Thymus (tissue), 14 donors: Measurements from ENCODE around the gene MPDZ. TPM values are rescaled to one million over a fixed set of nuclear protein-coding genes. Genes with fewer than 3 reads are reported as not detected.

Experiments
- DNase-seq, 9 donors: peaks; one replicate each; pipeline ENCODE4 v3.0.0-alpha.2; 2013; ENCODE audit warnings: low spot score in 9 of 9, low read depth in 6 of 9, missing footprints in 1 of 9
- H3K27ac ChIP-seq, 2 donors: one replicate each; pipeline ENCODE4 v1.5.1; 2013; ENCODE audit warnings: control low read depth in 1 of 2, low read depth in 1 of 2, low read length in 1 of 2, mild to moderate bottlenecking in 1 of 2, moderate library complexity in 1 of 2
- H3K27me3 ChIP-seq, 2 donors: one replicate each; pipeline ENCODE4 v1.5.1; 2013; ENCODE audit warnings: low read length in 1 of 2; ENCODE audit not compliant: control insufficient read depth in 2 of 2, insufficient read depth in 1 of 2
- H3K36me3 ChIP-seq, 2 donors: one replicate each; pipeline ENCODE4 v1.5.1; 2013; ENCODE audit warnings: low read length in 1 of 2, mild to moderate bottlenecking in 1 of 2, moderate library complexity in 1 of 2; ENCODE audit not compliant: control insufficient read depth in 2 of 2, insufficient read depth in 2 of 2
- H3K4me1 ChIP-seq, 2 donors: one replicate each; pipeline ENCODE4 v1.5.1; 2013; ENCODE audit warnings: low read length in 2 of 2; ENCODE audit not compliant: control insufficient read depth in 2 of 2, insufficient read depth in 2 of 2
- H3K4me3 ChIP-seq, 2 donors: one replicate each; pipeline ENCODE4 v1.5.1; 2013; ENCODE audit warnings: low read length in 2 of 2, control low read depth in 1 of 2, mild to moderate bottlenecking in 1 of 2
- H3K9me3 ChIP-seq, 2 donors: one replicate each; pipeline ENCODE4 v1.5.1; 2013; ENCODE audit warnings: low read length in 1 of 2, mild to moderate bottlenecking in 1 of 2; ENCODE audit not compliant: control insufficient read depth in 2 of 2, insufficient read depth in 1 of 2
- WGBS: extraction: QIAGEN DNeasy Blood & Tissue Kit; methylation state at CpG from one replicate; pipeline ENCODE4 v1.1.7; 2013; 5-methylcytosine and 5-hydroxymethylcytosine counted together
- long read RNA-seq, 10 donors: transcript quantifications; one replicate each; lab custom pipeline, GENCODE V29; 2026
- polyA plus RNA-seq: library from polyadenylated mRNA; stranded (reverse); fragments of 200-250 nt; gene quantifications from one replicate; pipeline ENCODE4 v1.2.3, GENCODE V29; 2013
- total RNA-seq: library from RNA; stranded (reverse); fragments of 120-200 nt; gene quantifications from one replicate; pipeline ENCODE4 v1.2.4, GENCODE V29; 2013
- donor health status: healthy.

The MPDZ gene
- 5.1 TPM for total RNA-seq
- polyA plus RNA-seq, result 9.9 TPM
- long read RNA-seq, donor 1, result 0 reads
- long read RNA-seq, donor 2, result 0 reads
- long read RNA-seq, donor 3, result 0 reads
- long read RNA-seq, donor 4, result 0 reads
- long read RNA-seq, donor 5, result 0 reads
- long read RNA-seq, donor 6, result 0 reads
- long read RNA-seq, donor 7, result 0 reads
- long read RNA-seq, donor 8, result 0 reads
- long read RNA-seq, donor 9, result 0 reads
- long read RNA-seq, donor 10, result 0 reads

DNA sequence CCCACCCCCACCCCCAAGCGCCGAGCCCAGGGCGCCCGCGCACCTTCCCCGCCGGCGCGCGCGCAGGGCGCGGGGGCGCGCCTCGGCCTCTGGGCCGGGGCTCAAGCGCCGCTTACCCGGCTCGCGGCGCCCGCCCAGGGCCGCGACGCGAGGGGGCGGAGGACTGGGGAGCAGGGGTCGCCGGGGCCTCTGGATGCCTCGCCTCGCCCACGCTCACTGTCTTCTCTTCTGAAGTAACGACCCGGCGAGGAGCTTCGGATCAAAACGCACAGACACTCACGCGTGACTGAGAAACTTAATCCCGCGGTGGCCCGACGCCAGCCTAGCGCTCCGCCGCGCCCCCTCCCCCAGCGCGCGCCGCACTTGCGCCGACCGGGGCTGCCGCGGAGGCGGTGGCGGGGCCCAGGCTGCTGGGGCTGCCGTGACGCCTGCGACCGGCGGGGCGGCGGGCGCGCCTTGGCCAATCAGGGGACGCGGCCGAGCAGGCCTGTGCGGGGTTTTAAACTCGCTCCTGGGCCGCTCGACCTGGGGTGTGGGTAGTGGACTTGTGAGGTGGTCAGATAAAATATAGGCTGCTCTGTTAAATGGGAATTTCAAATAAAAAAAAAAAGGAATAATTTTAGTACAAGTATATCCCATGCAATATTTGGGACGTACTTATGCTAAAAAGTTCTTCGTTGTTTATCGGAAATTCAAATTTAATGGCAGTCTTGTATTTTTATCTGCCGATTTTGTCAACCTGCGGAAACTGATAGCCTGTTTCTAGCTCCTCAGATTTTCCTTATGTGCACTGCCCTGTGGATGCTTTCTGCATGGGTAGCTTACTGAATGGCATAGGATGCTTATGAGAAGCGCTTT is at the start of gene MPDZ:
Gene MPDZ (minus strand): TSS at position 409 of the 858 bp plus-strand sequence. CDS start 29,377 bp downstream, outside the sequence.
- peaks cover 32 to 33% of the 10 kb centered on the region in 2 donors for H3K27me3 ChIP-seq
- DNase-seq, result peak in 4 of 9 donors; percentile 7 to 17 (median 12)
- H3K4me1 ChIP-seq, result peaks cover 0 to 2% of the 10 kb centered on the region in 2 donors
- peak within 1 kb of the TSS; percentile 34 to 36 for H3K4me3 ChIP-seq
- H3K36me3 ChIP-seq, result no peaks in the 10 kb centered on the region
- WGBS, result 5% methylated on average over 82 of the region's 82 CpGs
- H3K9me3 ChIP-seq, result peaks cover 0 to 4% of the 10 kb centered on the region in 2 donors
- H3K27ac ChIP-seq, result peak within 1 kb of the TSS; percentile 25 to 41

DNA sequence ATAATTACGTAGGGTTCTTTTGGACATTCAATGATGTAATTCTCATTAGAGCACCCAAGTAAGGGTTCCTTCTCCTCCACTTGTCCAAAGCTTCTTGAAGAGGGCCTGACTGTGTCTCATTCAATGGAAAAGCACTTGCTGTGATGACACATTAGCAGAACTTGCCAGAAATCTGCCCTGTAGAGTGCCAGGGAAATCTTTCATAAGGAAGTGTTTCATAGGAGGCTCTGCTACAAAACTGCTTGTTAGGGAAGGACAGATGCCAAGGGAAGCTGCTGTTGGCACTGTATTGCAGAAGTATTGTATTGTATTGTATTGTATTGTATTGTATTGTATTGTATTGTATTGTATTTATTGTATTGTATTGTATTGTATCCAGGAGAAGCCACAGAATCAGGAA is 45.5 kb upstream of the MPDZ start:
- WGBS, result 100% methylated on average over 1 of the region's 1 CpG
- H3K4me3 ChIP-seq, result no peak overlapping the region
- no peaks in the 10 kb centered on the region for H3K27me3 ChIP-seq
- no peaks in the 10 kb centered on the region for H3K9me3 ChIP-seq
- no peak for DNase-seq
- H3K4me1 ChIP-seq, result no peaks in the 10 kb centered on the region
- H3K27ac ChIP-seq, result no peak overlapping the region
- H3K36me3 ChIP-seq, result no peaks in the 10 kb centered on the region

DNA sequence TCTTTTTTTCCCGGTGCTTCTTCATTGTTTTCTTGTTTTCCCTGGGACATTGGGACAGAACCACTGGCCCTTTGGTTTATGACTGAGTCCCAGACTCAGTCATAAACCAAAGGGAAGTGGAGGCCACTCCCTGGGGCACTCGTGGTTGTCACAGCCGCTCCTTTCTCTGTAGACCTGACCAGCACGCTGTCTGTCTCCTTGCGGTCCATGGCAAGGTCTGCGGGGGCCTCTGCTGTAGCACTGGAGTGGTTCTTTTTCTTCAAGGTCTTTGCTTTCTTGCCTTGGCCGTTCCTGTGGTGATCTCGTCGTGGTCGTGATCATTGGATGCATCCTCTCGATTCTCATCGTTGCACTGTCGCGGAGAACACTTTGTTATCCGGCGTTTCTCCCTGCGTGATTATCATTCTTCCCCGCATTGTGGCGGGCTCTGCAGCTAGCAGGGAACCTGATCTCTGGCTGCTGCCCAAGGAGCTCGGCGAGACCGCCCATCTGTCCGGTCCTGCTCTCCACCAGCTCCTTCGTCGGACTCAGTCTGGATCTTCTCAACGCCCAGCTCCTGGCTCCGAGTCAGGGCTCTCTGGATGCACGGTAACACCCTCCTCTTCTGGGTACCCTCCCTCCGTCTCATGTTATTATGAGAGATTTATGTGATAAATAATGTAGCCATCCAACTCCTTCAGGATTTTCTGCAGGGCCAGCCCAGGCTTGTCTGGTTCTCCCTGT is 43.5 kb upstream of the MPDZ start:
- Histone ChIP-seq H3K27me3 (no peaks in the 10 kb centered on the region), H3K27ac (no peak overlapping the region), H3K9me3 (no peaks in the 10 kb centered on the region), H3K36me3 (no peaks in the 10 kb centered on the region), H3K4me1 (no peaks in the 10 kb centered on the region), H3K4me3 (no peak overlapping the region)
- DNase-seq, result no peak
- WGBS, result 94% methylated on average over 29 of the region's 29 CpGs

DNA sequence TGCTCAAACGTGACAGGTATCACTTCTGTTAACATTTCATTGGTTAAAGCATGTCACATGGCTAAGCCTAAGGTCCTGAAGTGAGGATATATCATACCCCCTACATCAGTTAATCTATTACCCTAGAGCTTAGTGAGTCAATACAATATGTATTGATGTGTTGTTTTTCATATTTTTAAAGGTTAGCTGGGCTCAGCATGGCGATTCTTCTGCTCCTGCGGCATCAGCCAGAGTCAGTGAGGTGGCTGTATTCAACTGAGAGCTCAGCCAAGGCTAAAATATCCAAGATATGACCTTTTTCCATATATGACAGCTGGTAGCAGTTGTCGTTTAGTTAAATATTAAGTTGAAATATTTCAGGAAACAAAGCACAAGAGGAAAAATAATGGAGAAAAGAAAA is 38.5 kb upstream of the MPDZ start:
- 94% methylated on average over 4 of the region's 4 CpGs for WGBS
- Histone ChIP-seq H3K27ac (no peak overlapping the region), H3K9me3 (no peaks in the 10 kb centered on the region), H3K4me1 (no peaks in the 10 kb centered on the region), H3K4me3 (no peak overlapping the region), H3K27me3 (no peaks in the 10 kb centered on the region), H3K36me3 (no peaks in the 10 kb centered on the region)
- DNase-seq, result no peak

DNA sequence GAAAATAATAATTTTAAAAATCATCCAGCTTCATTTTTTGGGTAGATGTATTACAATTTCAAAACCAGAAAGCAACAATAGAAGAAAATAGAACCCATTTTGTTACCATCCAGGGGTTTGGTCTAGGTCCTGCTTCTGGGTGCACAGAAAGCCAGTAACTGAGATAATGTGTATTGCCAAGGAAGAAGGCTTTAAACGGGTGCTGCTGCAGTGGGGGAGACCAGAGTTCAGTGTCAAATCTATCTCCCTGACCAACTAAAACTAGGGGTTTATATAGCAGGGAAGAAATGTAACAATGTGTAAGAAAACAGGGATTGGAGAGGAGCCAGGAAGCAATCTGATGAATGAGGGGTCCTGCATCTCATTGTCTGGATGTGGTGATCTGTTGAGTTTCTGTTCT is 17.5 kb upstream of the MPDZ start:
- no peaks in the 10 kb centered on the region for H3K9me3 ChIP-seq
- DNase-seq, result no peak
- H3K27me3 ChIP-seq, result no peaks in the 10 kb centered on the region
- H3K27ac ChIP-seq, result no peak overlapping the region
- WGBS, result 92% methylated on average over 1 of the region's 1 CpG
- no peaks in the 10 kb centered on the region for H3K4me1 ChIP-seq
- H3K36me3 ChIP-seq, result no peaks in the 10 kb centered on the region
- H3K4me3 ChIP-seq, result no peak overlapping the region

DNA sequence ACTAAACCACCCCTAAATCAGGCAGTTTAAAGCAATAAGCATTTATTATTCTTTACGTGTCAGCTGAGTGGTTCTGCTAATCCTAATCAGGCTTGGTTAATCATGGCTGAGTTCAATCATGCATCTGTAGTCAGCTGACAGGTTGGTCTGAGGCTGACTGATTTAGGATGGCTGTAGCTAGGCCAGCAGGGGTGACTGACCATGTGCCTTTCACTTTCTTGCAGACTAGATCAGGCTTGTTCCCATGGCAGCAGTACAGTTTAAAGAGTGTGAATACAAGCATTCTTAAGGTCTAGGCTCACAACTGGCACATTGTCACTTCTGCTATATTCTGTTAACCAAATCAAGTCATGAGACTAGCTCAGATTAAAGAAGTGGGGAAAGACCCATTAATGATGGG is 16.1 kb upstream of the MPDZ start:
- DNase-seq, result no peak
- Histone ChIP-seq H3K4me1 (no peaks in the 10 kb centered on the region), H3K9me3 (no peaks in the 10 kb centered on the region), H3K27me3 (no peaks in the 10 kb centered on the region), H3K4me3 (no peak overlapping the region), H3K27ac (no peak overlapping the region), H3K36me3 (no peaks in the 10 kb centered on the region)
- 89% methylated on average over 1 of the region's 1 CpG for WGBS

GRCh38 chr9:13292782-13293181 is 13.3 kb upstream of the MPDZ start:
- Histone ChIP-seq H3K4me3 (no peak overlapping the region), H3K36me3 (no peaks in the 10 kb centered on the region), H3K27me3 (no peaks in the 10 kb centered on the region), H3K27ac (no peak overlapping the region), H3K9me3 (no peaks in the 10 kb centered on the region), H3K4me1 (no peaks in the 10 kb centered on the region)
- WGBS, result 92% methylated on average over 2 of the region's 2 CpGs
- DNase-seq, result no peak

- Histone ChIP-seq H3K4me3 (no peak overlapping the region), H3K9me3 (no peaks in the 10 kb centered on the region), H3K27ac (no peak overlapping the region), H3K27me3 (no peaks in the 10 kb centered on the region), H3K4me1 (no peaks in the 10 kb centered on the region), H3K36me3 (no peaks in the 10 kb centered on the region)
- DNase-seq, result no peak
- 96% methylated on average over 3 of the region's 3 CpGs for WGBS
These were observed 12.7 kb upstream of the MPDZ start for GRCh38 chr9:13292158-13292557.

- 89% methylated on average over 1 of the region's 1 CpG for WGBS
- H3K9me3 ChIP-seq, result no peaks in the 10 kb centered on the region
- H3K4me3 ChIP-seq, result no peak overlapping the region
- no peaks in the 10 kb centered on the region for H3K36me3 ChIP-seq
- no peaks in the 10 kb centered on the region for H3K27me3 ChIP-seq
- no peak overlapping the region for H3K27ac ChIP-seq
- no peaks in the 10 kb centered on the region for H3K4me1 ChIP-seq
- DNase-seq, result no peak
These were observed 12.2 kb upstream of the MPDZ start for GRCh38 chr9:13291718-13292117.
